Kidney epithelial cell (primary cell): ENCODE results near the gene CLEC4G. TPM values are rescaled to one million over a fixed set of nuclear protein-coding genes. Genes with fewer than 3 reads are reported as not detected.

ENCODE experiments used
- DNase-seq: peaks from one replicate; pipeline ENCODE4 v3.0.0-alpha.2; 2010; ENCODE audit warnings: low read depth
- H3K27me3 ChIP-seq: 2 replicates; pipeline ENCODE4 v1.6.0; 2011; ENCODE audit warnings: low read length; ENCODE audit not compliant: control insufficient read depth, insufficient read depth
- H3K36me3 ChIP-seq: 2 replicates; pipeline ENCODE4 v1.5.1; 2011; ENCODE audit warnings: low read length; ENCODE audit not compliant: control insufficient read depth, insufficient read depth
- H3K4me3 ChIP-seq: 2 replicates; pipeline ENCODE4 v1.5.1; 2011; ENCODE audit warnings: low read depth, mild to moderate bottlenecking, control low read depth, low read length
- CTCF ChIP-seq: IDR thresholded peaks from 2 replicates; pipeline ENCODE4 v1.5.1; 2011; ENCODE audit warnings: mild to moderate bottlenecking, moderate library complexity, low read length, control low read depth, inconsistent platforms; ENCODE audit not compliant: insufficient read depth, poor library complexity, severe bottlenecking
- total RNA-seq: library from RNA; depleted of rRNA; stranded (reverse); fragments of >200 nt; gene quantifications from 2 replicates; pipeline ENCODE4 v1.2.3, GENCODE V29; 2015

The CLEC4G gene, protein sequence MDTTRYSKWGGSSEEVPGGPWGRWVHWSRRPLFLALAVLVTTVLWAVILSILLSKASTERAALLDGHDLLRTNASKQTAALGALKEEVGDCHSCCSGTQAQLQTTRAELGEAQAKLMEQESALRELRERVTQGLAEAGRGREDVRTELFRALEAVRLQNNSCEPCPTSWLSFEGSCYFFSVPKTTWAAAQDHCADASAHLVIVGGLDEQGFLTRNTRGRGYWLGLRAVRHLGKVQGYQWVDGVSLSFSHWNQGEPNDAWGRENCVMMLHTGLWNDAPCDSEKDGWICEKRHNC
- not detected in 2 replicates for total RNA-seq

GRCh38 chr19:7732045-7732444, at the start of gene CLEC4G:
Gene CLEC4G, minus strand, starts transcription at chr19:7732110. Its CDS starts 8 bp downstream, at chr19:7732102.
- Histone ChIP-seq H3K36me3 (no peaks in the 10 kb centered on the region), H3K4me3 (no peak within 1 kb of the TSS), H3K27me3 (peaks cover 45% of the 10 kb centered on the region)
- DNase-seq, result no peak
- TF ChIP-seq CTCF, result no peak

- no peak for TF ChIP-seq CTCF
- H3K36me3 ChIP-seq, result no peaks in the 10 kb centered on the region
- no peak for DNase-seq
- H3K27me3 ChIP-seq, result peaks cover 9% of the 10 kb centered on the region
- no peak overlapping the region for H3K4me3 ChIP-seq
Measured at GRCh38 chr19:7781157-7781556, 49.2 kb upstream of the CLEC4G start.

- no peak for TF ChIP-seq CTCF
- Histone ChIP-seq H3K36me3 (no peaks in the 10 kb centered on the region), H3K27me3 (peaks cover 9% of the 10 kb centered on the region), H3K4me3 (no peak overlapping the region)
- no peak for DNase-seq
Measured at GRCh38 chr19:7779631-7780486, 47.9 kb upstream of the CLEC4G start.

- Histone ChIP-seq H3K27me3 (peaks cover 3% of the 10 kb centered on the region), H3K4me3 (no peak overlapping the region), H3K36me3 (no peaks in the 10 kb centered on the region)
- DNase-seq, result no peak
- no peak for TF ChIP-seq CTCF
Measured at GRCh38 chr19:7778081-7778480, 46.2 kb upstream of the CLEC4G start.

- DNase-seq, result no peak
- TF ChIP-seq CTCF, result no peak
Measured at GRCh38 chr19:7775761-7776160, 43.9 kb upstream of the CLEC4G start.

More at GRCh38 chr19:7775761-7776160, 43.9 kb upstream of the CLEC4G start:
- no peaks in the 10 kb centered on the region for H3K27me3 ChIP-seq
- no peak overlapping the region for H3K4me3 ChIP-seq
- no peaks in the 10 kb centered on the region for H3K36me3 ChIP-seq
